Measurements from ENCODE around the gene KCNAB2. TPM values are rescaled to one million over a fixed set of nuclear protein-coding genes. Genes with fewer than 3 reads are reported as not detected.

Gene KCNAB2
- total and polyA plus RNA-seq, 9 donors, result 2.4 to 7.8 (median 5.4) TPM

GRCh38 chr1:6133146-6133895, 87.6 kb downstream of the KCNAB2 start:
- H3K27ac ChIP-seq (ENCODE audit: low read length), result no peak overlapping the region
- no peaks in the 10 kb centered on the region for H3K4me1 ChIP-seq (ENCODE audit: control insufficient read depth, insufficient read depth, low read length)
- H3K27me3 ChIP-seq (ENCODE audit: control insufficient read depth, insufficient read depth, low read length), result no peaks in the 10 kb centered on the region
- DNase-seq, result no peak
- H3K9me3 ChIP-seq (replicated peaks; ENCODE audit: control insufficient read depth, low read depth, low read length), result peaks cover 3% of the 10 kb centered on the region
- H3K36me3 ChIP-seq (ENCODE audit: control insufficient read depth, insufficient read depth, low read length), result no peaks in the 10 kb centered on the region
- 64% methylated on average over 9 of the region's 15 CpGs for WGBS (ENCODE audit: insufficient coverage)
- no peak overlapping the region for H3K4me3 ChIP-seq (ENCODE audit: low read length)

GRCh38 chr1:6134206-6134605, 88.5 kb downstream of the KCNAB2 start:
- Histone ChIP-seq H3K9me3 (replicated peaks; ENCODE audit: control insufficient read depth, low read depth, low read length) (peaks cover 3% of the 10 kb centered on the region), H3K4me3 (ENCODE audit: low read length) (no peak overlapping the region), H3K27me3 (ENCODE audit: control insufficient read depth, insufficient read depth, low read length) (no peaks in the 10 kb centered on the region), H3K4me1 (ENCODE audit: control insufficient read depth, insufficient read depth, low read length) (no peaks in the 10 kb centered on the region), H3K36me3 (ENCODE audit: control insufficient read depth, insufficient read depth, low read length) (no peaks in the 10 kb centered on the region), H3K27ac (ENCODE audit: low read length) (no peak overlapping the region)
- no peak for DNase-seq
- 89% methylated on average over 10 of the region's 11 CpGs for WGBS (ENCODE audit: insufficient coverage)

DNA sequence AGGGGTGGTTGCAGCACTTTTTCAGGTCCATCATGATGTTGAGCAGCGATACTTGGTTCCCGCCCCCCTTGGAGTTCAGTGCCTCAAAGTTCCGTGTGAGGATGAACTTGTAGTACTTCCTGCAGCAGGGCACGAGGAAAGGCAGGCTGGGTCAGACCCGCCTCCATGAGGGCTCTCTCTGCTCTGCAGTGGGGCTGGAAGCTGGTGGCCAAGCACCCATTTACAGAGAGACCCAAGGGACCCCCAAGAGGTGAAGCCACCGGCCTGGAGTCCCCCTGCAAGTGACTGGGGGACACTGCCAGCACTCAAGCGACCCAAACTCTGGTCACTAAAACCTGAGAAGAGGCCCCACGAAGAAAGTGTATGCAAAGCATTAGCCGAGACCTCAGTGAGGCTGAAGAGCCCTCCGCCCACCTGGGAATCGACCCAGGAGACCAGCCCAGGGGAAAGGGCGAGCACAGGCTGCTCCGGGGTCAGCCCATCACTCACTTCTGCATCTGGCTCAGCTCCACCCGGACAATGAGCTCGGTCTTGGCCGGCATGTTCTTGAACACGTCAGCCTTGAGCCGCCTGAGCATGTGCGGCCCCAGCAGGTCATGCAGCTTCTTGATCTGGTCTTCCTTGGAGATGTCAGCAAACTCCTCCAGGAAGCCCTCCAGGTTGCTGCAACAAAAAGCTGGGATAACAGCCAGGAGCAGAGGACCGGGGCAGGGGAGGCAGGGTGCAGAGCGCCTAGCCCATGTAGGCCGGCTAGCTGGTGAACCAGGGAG, 89.2 kb downstream of the KCNAB2 start:
- H3K36me3 ChIP-seq (ENCODE audit: control insufficient read depth, insufficient read depth, low read length), result no peaks in the 10 kb centered on the region
- DNase-seq, result no peak
- H3K27me3 ChIP-seq (ENCODE audit: control insufficient read depth, insufficient read depth, low read length), result no peaks in the 10 kb centered on the region
- no peaks in the 10 kb centered on the region for H3K4me1 ChIP-seq (ENCODE audit: control insufficient read depth, insufficient read depth, low read length)
- H3K4me3 ChIP-seq (ENCODE audit: low read length), result no peak overlapping the region
- H3K27ac ChIP-seq (ENCODE audit: low read length), result no peak overlapping the region
- WGBS (ENCODE audit: insufficient coverage), result 75% methylated on average over 21 of the region's 22 CpGs
- H3K9me3 ChIP-seq (replicated peaks; ENCODE audit: control insufficient read depth, low read depth, low read length), result peaks cover 3% of the 10 kb centered on the region

GRCh38 chr1:6136516-6137220, 91.0 kb downstream of the KCNAB2 start:
- H3K27ac ChIP-seq (ENCODE audit: low read length), result no peak overlapping the region
- no peaks in the 10 kb centered on the region for H3K27me3 ChIP-seq (ENCODE audit: control insufficient read depth, insufficient read depth, low read length)
- peaks cover 3% of the 10 kb centered on the region for H3K9me3 ChIP-seq (replicated peaks; ENCODE audit: control insufficient read depth, low read depth, low read length)
- no peak for DNase-seq
- no peak overlapping the region for H3K4me3 ChIP-seq (ENCODE audit: low read length)
- H3K36me3 ChIP-seq (ENCODE audit: control insufficient read depth, insufficient read depth, low read length), result no peaks in the 10 kb centered on the region
- 57% methylated on average over 12 of the region's 16 CpGs for WGBS (ENCODE audit: insufficient coverage)
- no peaks in the 10 kb centered on the region for H3K4me1 ChIP-seq (ENCODE audit: control insufficient read depth, insufficient read depth, low read length)

- H3K4me1 ChIP-seq (ENCODE audit: control insufficient read depth, insufficient read depth, low read length), result no peaks in the 10 kb centered on the region
- DNase-seq, result no peak
- no peak overlapping the region for H3K4me3 ChIP-seq (ENCODE audit: low read length)
- H3K27ac ChIP-seq (ENCODE audit: low read length), result no peak overlapping the region
- no peaks in the 10 kb centered on the region for H3K9me3 ChIP-seq (replicated peaks; ENCODE audit: control insufficient read depth, low read depth, low read length)
- H3K27me3 ChIP-seq (ENCODE audit: control insufficient read depth, insufficient read depth, low read length), result no peaks in the 10 kb centered on the region
- 57% methylated on average over 2 of the region's 5 CpGs for WGBS (ENCODE audit: insufficient coverage)
- no peaks in the 10 kb centered on the region for H3K36me3 ChIP-seq (ENCODE audit: control insufficient read depth, insufficient read depth, low read length)
Observed at GRCh38 chr1:6137758-6138157, 92.1 kb downstream of the KCNAB2 start.

DNA sequence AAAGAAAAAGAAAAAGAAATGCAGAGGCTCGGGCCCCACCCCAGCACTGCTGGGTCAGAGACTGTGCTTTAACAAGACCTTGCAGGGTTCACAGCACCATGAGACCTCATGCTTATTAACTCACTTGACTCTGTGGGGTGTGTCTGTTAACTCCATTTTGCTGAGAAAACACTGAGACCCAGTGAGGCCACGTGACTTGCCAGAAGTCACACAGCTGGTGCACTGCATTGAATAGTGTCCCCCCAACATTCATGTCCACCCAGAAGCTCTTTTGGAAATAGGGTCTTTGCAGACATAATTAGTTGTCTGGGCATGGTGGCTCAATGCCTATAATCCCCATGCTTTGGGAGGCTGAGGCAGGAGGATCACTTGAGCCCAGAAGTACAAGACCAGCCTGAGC, 94.7 kb downstream of the KCNAB2 start:
- Histone ChIP-seq H3K4me1 (ENCODE audit: control insufficient read depth, insufficient read depth, low read length) (peaks cover 15% of the 10 kb centered on the region), H3K4me3 (ENCODE audit: low read length) (no peak overlapping the region), H3K27ac (ENCODE audit: low read length) (no peak overlapping the region), H3K36me3 (ENCODE audit: control insufficient read depth, insufficient read depth, low read length) (no peaks in the 10 kb centered on the region), H3K9me3 (replicated peaks; ENCODE audit: control insufficient read depth, low read depth, low read length) (no peaks in the 10 kb centered on the region), H3K27me3 (ENCODE audit: control insufficient read depth, insufficient read depth, low read length) (no peaks in the 10 kb centered on the region)
- no peak for DNase-seq
- WGBS (ENCODE audit: insufficient coverage), result no CpG with 5 or more reads among the region's 2 CpGs

GRCh38 chr1:6141592-6141991, 95.9 kb downstream of the KCNAB2 start:
- H3K36me3 ChIP-seq (ENCODE audit: control insufficient read depth, insufficient read depth, low read length), result no peaks in the 10 kb centered on the region
- 30% methylated on average over 6 of the region's 7 CpGs for whole genome bisulfite sequencing (ENCODE audit: insufficient coverage)
- no peak overlapping the region for H3K27ac ChIP-seq (ENCODE audit: low read length)
- no peaks in the 10 kb centered on the region for H3K27me3 ChIP-seq (ENCODE audit: control insufficient read depth, insufficient read depth, low read length)
- H3K4me3 ChIP-seq (ENCODE audit: low read length), result no peak overlapping the region
- DNase-seq, result no peak
- peaks cover 18% of the 10 kb centered on the region for H3K4me1 ChIP-seq (ENCODE audit: control insufficient read depth, insufficient read depth, low read length)
- H3K9me3 ChIP-seq (replicated peaks; ENCODE audit: control insufficient read depth, low read depth, low read length), result no peaks in the 10 kb centered on the region

GRCh38 chr1:6142036-6142621, 96.4 kb downstream of the KCNAB2 start:
- no peak overlapping the region for H3K27ac ChIP-seq (ENCODE audit: low read length)
- H3K27me3 ChIP-seq (ENCODE audit: control insufficient read depth, insufficient read depth, low read length), result peaks cover 1% of the 10 kb centered on the region
- DNase-seq, result no peak
- peaks cover 18% of the 10 kb centered on the region for H3K4me1 ChIP-seq (ENCODE audit: control insufficient read depth, insufficient read depth, low read length)
- no peaks in the 10 kb centered on the region for H3K36me3 ChIP-seq (ENCODE audit: control insufficient read depth, insufficient read depth, low read length)
- 94% methylated on average over 26 of the region's 33 CpGs for WGBS (ENCODE audit: insufficient coverage)
- no peaks in the 10 kb centered on the region for H3K9me3 ChIP-seq (replicated peaks; ENCODE audit: control insufficient read depth, low read depth, low read length)
- H3K4me3 ChIP-seq (ENCODE audit: low read length), result no peak overlapping the region

DNA sequence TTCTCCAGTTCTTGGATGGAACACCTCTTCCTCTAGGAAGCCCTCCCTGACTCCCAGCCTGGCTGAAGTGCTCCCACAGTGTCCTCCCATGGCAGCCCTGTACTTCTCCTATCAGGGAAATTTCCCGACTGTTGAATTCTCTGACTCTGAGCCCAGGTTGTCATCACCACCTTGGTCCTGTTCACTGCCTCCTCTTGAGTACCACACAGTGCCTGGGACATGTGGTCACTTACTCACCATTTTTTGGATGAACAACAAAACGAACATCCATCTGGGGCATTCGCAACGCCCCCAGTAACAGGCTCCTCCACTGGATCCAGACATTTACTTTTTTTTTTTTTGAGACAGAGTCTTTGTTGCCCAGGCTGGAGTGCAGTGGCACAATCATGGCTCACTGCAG, 97.0 kb downstream of the KCNAB2 start:
- peaks cover 18% of the 10 kb centered on the region for H3K4me1 ChIP-seq (ENCODE audit: control insufficient read depth, insufficient read depth, low read length)
- H3K36me3 ChIP-seq (ENCODE audit: control insufficient read depth, insufficient read depth, low read length), result no peaks in the 10 kb centered on the region
- WGBS (ENCODE audit: insufficient coverage), result 75% methylated on average over 4 of the region's 4 CpGs
- no peak overlapping the region for H3K27ac ChIP-seq (ENCODE audit: low read length)
- no peaks in the 10 kb centered on the region for H3K9me3 ChIP-seq (replicated peaks; ENCODE audit: control insufficient read depth, low read depth, low read length)
- no peak overlapping the region for H3K4me3 ChIP-seq (ENCODE audit: low read length)
- peaks cover 7% of the 10 kb centered on the region for H3K27me3 ChIP-seq (ENCODE audit: control insufficient read depth, insufficient read depth, low read length)
- DNase-seq, result no peak

DNA sequence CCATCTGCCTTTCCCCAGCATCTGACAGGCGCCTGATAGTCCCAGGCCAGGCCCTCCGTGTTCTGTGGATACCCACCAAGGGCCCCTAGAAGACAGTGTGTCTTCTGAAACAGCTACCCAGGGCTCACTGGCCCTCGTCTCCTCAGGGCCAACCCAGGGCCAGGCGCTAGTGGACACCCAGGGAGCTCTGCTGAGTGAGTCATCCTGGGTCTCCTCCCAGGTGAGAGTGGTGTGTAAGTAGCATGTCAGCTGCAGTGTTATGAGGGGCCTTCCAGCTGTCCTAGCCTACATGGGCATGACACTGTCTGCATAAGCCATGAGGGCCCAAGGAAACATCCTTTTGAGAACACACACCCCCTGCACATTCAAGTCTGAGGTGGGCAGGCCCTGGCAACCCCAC, 97.7 kb downstream of the KCNAB2 start:
- Histone ChIP-seq H3K9me3 (replicated peaks; ENCODE audit: control insufficient read depth, low read depth, low read length) (no peaks in the 10 kb centered on the region), H3K4me1 (ENCODE audit: control insufficient read depth, insufficient read depth, low read length) (peaks cover 19% of the 10 kb centered on the region), H3K4me3 (ENCODE audit: low read length) (no peak overlapping the region), H3K36me3 (ENCODE audit: control insufficient read depth, insufficient read depth, low read length) (no peaks in the 10 kb centered on the region), H3K27ac (ENCODE audit: low read length) (no peak overlapping the region), H3K27me3 (ENCODE audit: control insufficient read depth, insufficient read depth, low read length) (peaks cover 14% of the 10 kb centered on the region)
- no peak for DNase-seq
- WGBS (ENCODE audit: insufficient coverage), result 77% methylated on average over 3 of the region's 4 CpGs

Measured in muscle of leg (tissue), 11 donors.